Gastrocnemius medialis (tissue), 4 donors: ENCODE results near the gene DCLK2. TPM values are rescaled to one million over a fixed set of nuclear protein-coding genes. Genes with fewer than 3 reads are reported as not detected.

Source experiments
- ATAC-seq, 2 donors: fragments of 150-250 bp; one replicate each; pipeline ENCODE4 v1.9.1; 2016
- DNase-seq, 2 donors: peaks; one replicate each; pipeline ENCODE4 v3.0.0-alpha.2; 2019
- H3K27ac ChIP-seq, 4 donors: fragments of 200-600 bp; sonication (generic); 1 replicate in 1 of 4; 2 replicates in 3 of 4; pipeline ENCODE4 v1.5.1; 2016 to 2018; ENCODE audit warnings: mild to moderate bottlenecking in 2 of 4, moderate library complexity in 1 of 4
- H3K27me3 ChIP-seq, 3 donors: fragments of 200-600 bp; sonication (generic) in 2 of 3; 1 replicate in 1 of 3; 2 replicates in 2 of 3; pipeline versions ENCODE4 v1.5.1 to v1.6.0; 2016 to 2019; ENCODE audit warnings: mild to moderate bottlenecking in 1 of 3, moderate library complexity in 1 of 3
- H3K36me3 ChIP-seq, 2 donors: fragments of 200-600 bp; sonication (generic) in 1 of 2; one replicate each; pipeline ENCODE4 v1.5.1; 2017 to 2018
- H3K4me1 ChIP-seq, 2 donors: fragments of 200-600 bp; sonication (generic) in 1 of 2; one replicate each; pipeline ENCODE4 v1.5.1; 2016 to 2017; ENCODE audit warnings: mild to moderate bottlenecking in 2 of 2
- H3K4me3 ChIP-seq, 4 donors: fragments of 200-600 bp; sonication (generic) in 3 of 4; 1 replicate in 1 of 4; 2 replicates in 3 of 4; pipeline ENCODE4 v1.5.1; 2016 to 2019; ENCODE audit warnings: mild to moderate bottlenecking in 2 of 4
- H3K9me3 ChIP-seq, 3 donors: fragments of 200-600 bp; sonication (generic) in 2 of 3; 1 replicate in 1 of 3; 2 replicates in 2 of 3; pipeline ENCODE4 v1.5.1; 2016 to 2019
- CTCF ChIP-seq, 5 experiments: fragments of 450-650 bp in 3 of 5; fragments of 200-600 bp in 2 of 5; sonication (generic) in 2 of 5; IDR thresholded peaks in 4 of 5; conservative IDR thresholded peaks in 1 of 5; 1 replicate in 4 of 5; 2 replicates in 1 of 5; pipeline ENCODE4 v1.5.1; 2016 to 2019; ENCODE audit warnings: antibody characterized with exemption in 5 of 5, mild to moderate bottlenecking in 3 of 5, moderate library complexity in 3 of 5
- POLR2A ChIP-seq, 2 donors: fragments of 450-650 bp; IDR thresholded peaks; one replicate each; pipeline ENCODE4 v1.6.1; 2017; ENCODE audit warnings: antibody characterized with exemption in 2 of 2, mild to moderate bottlenecking in 2 of 2, moderate library complexity in 2 of 2
- in situ Hi-C, 4 donors: fragments of 200-750 bp; cut with MboI; loops; one replicate each; pipeline versions ENCODE4 v1.15.0 to v1.8.0; 2017; ENCODE audit warnings: low sequenced_read_pairs in 4 of 4
- intact Hi-C: fragments of 100-400 bp; cut with DNase I; formaldehyde crosslinking; loops from one replicate; pipeline ENCODE4 v1.15.1; 2023; ENCODE audit warnings: low total_unique reads
- total RNA-seq, 4 donors: library from RNA; depleted of rRNA; stranded (reverse); fragments of >200 nt; gene quantifications; one replicate each; pipeline versions ENCODE4 v1.1.0 to v1.2.3, GENCODE V29; 2016

DCLK2 gene
- total RNA-seq, 4 donors from 2014 or later = 0.29 to 0.97 (median 0.47) TPM

GRCh38 chr4:150164055-150164454 lies 85.8 kb downstream of the DCLK2 start:
- no peak for DNase-seq
- intact Hi-C loops = no loop called here
- in situ Hi-C loops = no loop called here
- TF ChIP-seq CTCF (IDR thresholded peaks at IDR 0.05 in 4 of 5, conservative IDR thresholded peaks at IDR 0.05 in 1 of 5) (no peak), POLR2A (IDR thresholded peaks at IDR 0.05) (no peak)
- Histone ChIP-seq H3K27me3 (no peaks in the 10 kb centered on the region), H3K4me1 (no peaks in the 10 kb centered on the region), H3K27ac (no peak overlapping the region), H3K4me3 (no peak overlapping the region), H3K36me3 (no peaks in the 10 kb centered on the region), H3K9me3 (no peaks in the 10 kb centered on the region)
- no peak for ATAC-seq

GRCh38 chr4:150164956-150165629 lies 86.8 kb downstream of the DCLK2 start:
- Histone ChIP-seq H3K27me3 (no peaks in the 10 kb centered on the region), H3K27ac (no peak overlapping the region), H3K4me1 (no peaks in the 10 kb centered on the region), H3K4me3 (no peak overlapping the region), H3K36me3 (no peaks in the 10 kb centered on the region), H3K9me3 (no peaks in the 10 kb centered on the region)
- ATAC-seq = no peak
- in situ Hi-C loops (no loop called here), intact Hi-C loops (no loop called here)
- no peak for DNase-seq
- TF ChIP-seq CTCF (IDR thresholded peaks at IDR 0.05 in 4 of 5, conservative IDR thresholded peaks at IDR 0.05 in 1 of 5) (no peak), POLR2A (IDR thresholded peaks at IDR 0.05) (no peak)

GRCh38 chr4:150167054-150167453 lies 88.8 kb downstream of the DCLK2 start:
- in situ Hi-C loops (no loop called here), intact Hi-C loops (no loop called here)
- DNase-seq = no peak
- ATAC-seq = no peak
- H3K36me3 ChIP-seq = no peaks in the 10 kb centered on the region
- no peak overlapping the region for H3K27ac ChIP-seq
- H3K27me3 ChIP-seq = no peaks in the 10 kb centered on the region
- H3K9me3 ChIP-seq = no peaks in the 10 kb centered on the region
- H3K4me3 ChIP-seq = no peak overlapping the region
- TF ChIP-seq CTCF (IDR thresholded peaks at IDR 0.05 in 4 of 5, conservative IDR thresholded peaks at IDR 0.05 in 1 of 5) (no peak), POLR2A (IDR thresholded peaks at IDR 0.05) (no peak)
- no peaks in the 10 kb centered on the region for H3K4me1 ChIP-seq

GRCh38 chr4:150173432-150173861 lies 95.2 kb downstream of the DCLK2 start:
- ATAC-seq (peak in 1 of 2 donors; percentile 16), DNase-seq (no peak)
- H3K36me3 ChIP-seq = no peaks in the 10 kb centered on the region
- intact Hi-C loops (no loop called here), in situ Hi-C loops (no loop called here)
- H3K9me3 ChIP-seq = no peaks in the 10 kb centered on the region
- no peak overlapping the region for H3K4me3 ChIP-seq
- peaks cover 0 to 6% of the 10 kb centered on the region in 2 donors for H3K4me1 ChIP-seq
- H3K27me3 ChIP-seq = no peaks in the 10 kb centered on the region
- peak overlapping the region in 3 of 4 donors; percentile 3 to 55 (median 11) for H3K27ac ChIP-seq
- TF ChIP-seq POLR2A (IDR thresholded peaks at IDR 0.05) = no peak
- no peak for TF ChIP-seq CTCF (IDR thresholded peaks at IDR 0.05 in 4 of 5, conservative IDR thresholded peaks at IDR 0.05 in 1 of 5)
